Calu3 (cell line): Measurements from ENCODE around the gene FTSJ1. TPM values are rescaled to one million over a fixed set of nuclear protein-coding genes. Genes with fewer than 3 reads are reported as not detected.
"Not testable (repeated sequence)": the region's sequence is repeated elsewhere in the genome, so short reads cannot be mapped to it uniquely, and the experiment has no call there.

Experiments used
- Bru-seq: library from RNA; stranded (reverse); fragments of 400-500 nt; gene quantifications from one replicate; lab custom pipeline; 2021; lab: Mats Ljungman, UMichigan
- BruChase-seq, 2 experiments: library from RNA; stranded (reverse); fragments of 400-500 nt; gene quantifications; one replicate each; lab custom pipeline; 2021; lab: Mats Ljungman, UMichigan
- BruUV-seq: library from RNA; stranded (reverse); fragments of 400-500 nt; replicated peaks from 2 replicates; lab custom pipeline; 2021; lab: Mats Ljungman, UMichigan
- CTCF ChIA-PET: fragments of 300-600 bp; sonication (Branson Sonifier 250); formaldehyde crosslinking; loops from one replicate; lab custom pipeline; 2022; ENCODE audit warnings: antibody characterized with exemption; lab: Charles Lee
- DNase-seq: peaks from one replicate; pipeline ENCODE4 v3.0.0; 2022
- H3K27ac Mint-ChIP-seq: one replicate; pipeline ENCODE4 v1.8.0; 2022; ENCODE audit warnings: mixed read lengths; ENCODE audit not compliant: unreplicated experiment
- H3K27me3 Mint-ChIP-seq: one replicate; pipeline ENCODE4 v1.8.0; 2022; ENCODE audit warnings: mixed read lengths; ENCODE audit not compliant: unreplicated experiment
- H3K36me3 Mint-ChIP-seq: one replicate; pipeline ENCODE4 v1.8.0; 2022; ENCODE audit warnings: mild to moderate bottlenecking, moderate library complexity, mixed read lengths; ENCODE audit not compliant: insufficient read depth, unreplicated experiment
- H3K4me1 Mint-ChIP-seq: one replicate; pipeline ENCODE4 v1.8.0; 2022; ENCODE audit warnings: mild to moderate bottlenecking, low read depth, mixed read lengths; ENCODE audit not compliant: unreplicated experiment
- H3K4me3 Mint-ChIP-seq: one replicate; pipeline ENCODE4 v1.8.0; 2022; ENCODE audit warnings: mild to moderate bottlenecking, low read depth, moderate library complexity, mixed read lengths; ENCODE audit not compliant: unreplicated experiment
- H3K9me3 Mint-ChIP-seq: one replicate; pipeline ENCODE4 v1.8.0; 2022; ENCODE audit warnings: low read depth, mixed read lengths; ENCODE audit not compliant: unreplicated experiment
- intact Hi-C: fragments of 100-400 bp; cut with micrococcal nuclease; formaldehyde crosslinking; loops from one replicate; pipeline ENCODE4 v1.10.0; 2022; ENCODE audit not compliant: unreplicated experiment
- long read RNA-seq: library from polyadenylated mRNA; stranded (forward); transcript quantifications from one replicate; pipeline ENCODE4 v2.0.0, GENCODE V29; 2022
- total RNA-seq: library from RNA; stranded (reverse); gene quantifications from 2 replicates; pipeline ENCODE4 v1.2.3, GENCODE V29; 2022
- TF ChIP-seq, protein P1 (sequence below): fragments of 200-600 bp; IDR thresholded peaks from one replicate; pipeline ENCODE4 v1.8.0; 2022; ENCODE audit warnings: antibody characterized with exemption; ENCODE audit not compliant: unreplicated experiment

Gene FTSJ1
- 64.9 and 75.2 TPM in 2 replicates for total RNA-seq
- percentile 74 among the genes with signal in this experiment for Bru-seq, nascent RNA
- BruChase-seq, experiment 1, labeled RNA remaining after a 6-hour chase, result percentile 92 among the genes with signal in this experiment
- BruChase-seq, experiment 2, labeled RNA remaining after a 2-hour chase, result percentile 90 among the genes with signal in this experiment
- long read RNA-seq, transcript FTSJ1-202 (13 exons, 1,892 nt), result major isoform, 38 of 135 reads
- long read RNA-seq, partial matches to known transcripts, result 10 of 135 reads
- long read RNA-seq, other reads (novel, unspliced or antisense), result 87 of 135 reads

DNA sequence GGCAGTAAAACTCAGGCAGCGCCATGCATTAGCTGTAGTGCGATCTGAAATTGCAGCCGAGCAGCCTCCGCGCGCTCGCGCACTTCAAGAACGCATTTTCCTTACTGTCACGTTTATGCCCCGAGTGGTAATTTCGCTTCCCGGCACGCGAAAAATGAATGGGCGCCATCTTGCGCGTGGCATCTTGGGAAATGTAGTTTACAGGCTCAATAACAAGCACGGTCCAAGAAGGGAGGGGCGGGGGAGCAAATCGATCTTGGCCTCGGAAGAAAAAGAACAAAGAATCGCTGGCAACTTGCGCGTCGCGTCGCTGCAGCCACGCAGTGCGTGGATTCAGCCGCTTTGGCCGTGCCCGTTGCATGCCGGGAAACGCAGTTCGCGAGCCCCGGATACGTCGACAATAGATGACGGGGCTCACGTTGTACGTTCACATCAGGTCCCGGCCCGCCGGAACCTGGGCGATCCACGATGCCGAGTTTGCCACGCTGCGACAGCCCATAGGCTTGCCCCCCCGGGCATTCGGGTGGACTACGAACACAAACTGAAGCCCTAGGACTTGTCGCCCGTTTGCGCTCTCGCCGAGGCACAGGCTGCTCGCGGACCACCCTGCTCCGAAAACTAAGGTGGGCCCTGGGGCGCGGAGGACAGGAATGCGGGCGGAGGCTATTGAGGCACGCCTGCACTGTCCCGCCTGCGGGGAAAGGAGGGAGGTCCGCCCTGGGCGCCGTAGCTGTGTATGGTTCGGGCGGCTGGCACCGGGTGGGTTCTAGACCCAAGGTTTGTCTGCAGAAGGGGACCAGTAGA is at the start of gene FTSJ1:
FTSJ1 (plus strand) TSS at position 426 of the 804 bp plus-strand sequence. CDS start 1,849 bp downstream, outside the sequence.
- intact Hi-C loops, result no loop called here
- TF ChIP-seq, protein P1, sequence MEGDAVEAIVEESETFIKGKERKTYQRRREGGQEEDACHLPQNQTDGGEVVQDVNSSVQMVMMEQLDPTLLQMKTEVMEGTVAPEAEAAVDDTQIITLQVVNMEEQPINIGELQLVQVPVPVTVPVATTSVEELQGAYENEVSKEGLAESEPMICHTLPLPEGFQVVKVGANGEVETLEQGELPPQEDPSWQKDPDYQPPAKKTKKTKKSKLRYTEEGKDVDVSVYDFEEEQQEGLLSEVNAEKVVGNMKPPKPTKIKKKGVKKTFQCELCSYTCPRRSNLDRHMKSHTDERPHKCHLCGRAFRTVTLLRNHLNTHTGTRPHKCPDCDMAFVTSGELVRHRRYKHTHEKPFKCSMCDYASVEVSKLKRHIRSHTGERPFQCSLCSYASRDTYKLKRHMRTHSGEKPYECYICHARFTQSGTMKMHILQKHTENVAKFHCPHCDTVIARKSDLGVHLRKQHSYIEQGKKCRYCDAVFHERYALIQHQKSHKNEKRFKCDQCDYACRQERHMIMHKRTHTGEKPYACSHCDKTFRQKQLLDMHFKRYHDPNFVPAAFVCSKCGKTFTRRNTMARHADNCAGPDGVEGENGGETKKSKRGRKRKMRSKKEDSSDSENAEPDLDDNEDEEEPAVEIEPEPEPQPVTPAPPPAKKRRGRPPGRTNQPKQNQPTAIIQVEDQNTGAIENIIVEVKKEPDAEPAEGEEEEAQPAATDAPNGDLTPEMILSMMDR, result no peak
- Mint-ChIP-seq H3K27me3 (no peaks in the 10 kb centered on the region), H3K4me3 (peak within 1 kb of the TSS; percentile 78), H3K27ac (peak within 1 kb of the TSS; percentile 97), H3K9me3 (no peaks in the 10 kb centered on the region), H3K4me1 (peaks cover 32% of the 10 kb centered on the region), H3K36me3 (peaks cover 54% of the 10 kb centered on the region)
- TSS peak; percentile 74 for BruUV-seq
- peak; percentile 85 for DNase-seq
- CTCF ChIA-PET, result no interaction called here

DNA sequence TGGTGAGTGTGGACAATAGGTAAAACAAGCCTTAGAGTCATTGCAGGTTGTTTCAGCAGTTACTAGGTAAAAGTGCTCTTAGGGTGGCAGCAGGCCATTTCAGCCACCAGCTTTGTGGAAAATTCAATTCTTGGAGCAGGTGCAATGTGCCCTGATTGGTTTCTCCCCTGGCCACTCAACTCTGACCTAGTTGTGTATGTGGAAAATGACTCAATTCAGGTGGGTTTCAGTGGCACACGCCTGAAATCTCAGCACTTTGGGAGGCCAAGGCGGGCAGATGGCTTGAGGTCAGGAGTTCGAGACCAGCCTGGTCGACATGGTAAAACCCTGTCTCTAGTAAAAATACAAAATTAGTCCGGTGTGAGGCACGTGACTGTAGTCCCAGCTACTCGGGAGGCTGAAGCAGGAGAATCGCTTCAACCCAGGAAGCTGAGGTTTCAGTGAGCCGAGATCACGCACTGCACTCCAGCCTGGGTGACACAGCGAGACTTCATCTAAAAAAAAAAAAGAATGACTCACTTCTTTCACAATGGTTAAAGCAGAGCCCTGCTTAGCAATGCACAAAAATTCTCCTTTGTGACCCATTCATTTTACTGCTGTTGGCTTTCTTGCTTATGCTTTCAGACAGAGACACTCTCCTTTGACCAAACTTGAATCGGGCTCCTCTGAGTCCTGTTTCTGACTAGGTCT is 48.8 kb upstream of the FTSJ1 start:
- intact Hi-C loops, DNase-seq, H3K9me3 Mint-ChIP-seq, H3K36me3 Mint-ChIP-seq, H3K4me1 Mint-ChIP-seq, H3K4me3 Mint-ChIP-seq, H3K27me3 Mint-ChIP-seq, CTCF ChIA-PET, BruUV-seq, H3K27ac Mint-ChIP-seq: not testable (repeated sequence)

DNA sequence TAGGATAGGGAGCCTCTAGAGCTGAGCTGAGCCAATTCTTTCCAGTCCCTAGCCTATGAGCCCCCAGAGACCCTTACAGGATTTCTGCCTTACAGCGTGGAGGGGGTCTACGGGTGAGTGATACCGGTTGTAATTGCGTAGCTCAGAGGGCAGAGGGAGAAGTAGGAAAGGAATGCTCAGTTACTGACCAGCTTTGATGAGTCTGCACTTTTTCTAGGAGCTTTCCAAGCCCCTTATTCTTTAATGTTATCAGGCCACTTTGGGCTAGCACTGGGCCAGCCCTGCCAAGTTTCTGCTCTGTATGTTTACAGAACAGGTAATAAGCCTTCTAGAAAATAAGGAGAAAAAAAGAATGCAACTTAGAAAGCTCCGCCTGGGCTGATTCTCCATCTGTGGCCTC is 46.4 kb upstream of the FTSJ1 start:
- CTCF ChIA-PET, result not testable (repeated sequence)

DNA sequence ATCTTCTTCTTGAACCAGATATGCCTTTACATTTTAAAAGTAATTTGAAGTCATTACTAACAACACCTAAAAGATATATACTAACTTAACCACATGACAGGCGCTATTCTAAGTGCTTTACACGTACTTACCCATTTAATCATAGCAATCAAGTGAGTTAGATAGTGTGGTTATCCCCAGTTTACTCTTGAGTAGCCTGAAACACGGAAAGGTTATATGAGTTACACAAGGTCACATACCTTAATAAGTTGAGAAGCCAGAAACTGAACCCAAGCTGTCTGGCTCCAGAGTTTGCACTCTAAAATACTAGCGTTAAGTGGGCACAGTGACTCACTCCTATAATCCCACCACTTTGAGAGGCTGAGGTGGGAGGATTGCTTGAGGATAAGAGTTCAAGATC is 45.8 kb upstream of the FTSJ1 start:
- H3K4me1 Mint-ChIP-seq, intact Hi-C loops, H3K9me3 Mint-ChIP-seq, BruUV-seq, DNase-seq, H3K27me3 Mint-ChIP-seq, CTCF ChIA-PET, H3K27ac Mint-ChIP-seq, H3K36me3 Mint-ChIP-seq, H3K4me3 Mint-ChIP-seq: not testable (repeated sequence)

More for the DNA sequence above, 46.4 kb upstream of the FTSJ1 start:
- DNase-seq, H3K4me1 Mint-ChIP-seq, H3K4me3 Mint-ChIP-seq, BruUV-seq, H3K9me3 Mint-ChIP-seq, H3K36me3 Mint-ChIP-seq, H3K27ac Mint-ChIP-seq, intact Hi-C loops, H3K27me3 Mint-ChIP-seq: not testable (repeated sequence)

DNA sequence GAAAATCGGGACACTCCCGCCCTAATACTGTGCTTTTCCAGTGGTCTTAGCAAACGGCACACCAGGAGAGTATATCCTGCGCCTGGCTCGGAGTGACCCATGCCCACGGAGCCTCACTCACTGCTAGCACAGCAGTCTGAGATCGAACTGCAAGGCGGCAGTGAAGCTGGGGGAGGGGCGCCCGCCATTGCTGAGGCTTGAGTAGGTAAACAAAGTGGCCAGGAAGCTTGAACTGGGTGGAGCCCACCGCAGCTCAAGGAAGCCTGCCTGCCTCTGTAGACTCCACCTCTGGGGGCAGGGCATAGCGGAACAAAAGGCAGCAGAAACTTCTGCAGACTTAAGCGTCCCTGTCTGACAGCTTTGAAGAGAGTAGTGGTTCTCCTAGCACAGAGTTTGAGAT is 42.3 kb upstream of the FTSJ1 start:
- H3K9me3 Mint-ChIP-seq, H3K27ac Mint-ChIP-seq, intact Hi-C loops, CTCF ChIA-PET, H3K27me3 Mint-ChIP-seq, H3K36me3 Mint-ChIP-seq, H3K4me1 Mint-ChIP-seq, BruUV-seq: not testable (repeated sequence)
- H3K4me3 Mint-ChIP-seq, result peak overlapping the region; percentile 41
- DNase-seq, result peak; percentile 42

DNA sequence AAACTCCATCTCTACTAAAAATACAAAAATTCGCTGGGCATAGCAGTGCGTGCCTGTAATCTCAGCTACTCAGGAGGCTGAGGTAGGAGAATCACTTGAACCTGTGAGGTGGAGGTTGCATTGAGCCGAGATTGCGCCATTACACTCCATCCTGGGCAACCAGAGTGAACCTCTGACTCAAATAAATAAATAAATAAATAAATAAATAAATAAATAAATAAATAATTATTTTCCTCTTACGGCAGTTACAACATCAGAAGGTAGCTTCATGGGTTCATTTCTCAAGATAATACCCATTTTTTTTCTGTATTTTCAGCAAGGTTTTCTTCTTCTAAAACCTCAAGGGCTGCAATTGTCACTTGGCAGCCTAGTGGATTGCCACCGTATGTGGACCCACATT is 28.8 kb upstream of the FTSJ1 start:
- H3K36me3 Mint-ChIP-seq, CTCF ChIA-PET, H3K27me3 Mint-ChIP-seq, H3K4me3 Mint-ChIP-seq, H3K4me1 Mint-ChIP-seq, H3K27ac Mint-ChIP-seq, DNase-seq, H3K9me3 Mint-ChIP-seq, BruUV-seq, intact Hi-C loops: not testable (repeated sequence)
